ENCODE data around the gene RPS6KL1.

The RPS6KL1 gene

DNA sequence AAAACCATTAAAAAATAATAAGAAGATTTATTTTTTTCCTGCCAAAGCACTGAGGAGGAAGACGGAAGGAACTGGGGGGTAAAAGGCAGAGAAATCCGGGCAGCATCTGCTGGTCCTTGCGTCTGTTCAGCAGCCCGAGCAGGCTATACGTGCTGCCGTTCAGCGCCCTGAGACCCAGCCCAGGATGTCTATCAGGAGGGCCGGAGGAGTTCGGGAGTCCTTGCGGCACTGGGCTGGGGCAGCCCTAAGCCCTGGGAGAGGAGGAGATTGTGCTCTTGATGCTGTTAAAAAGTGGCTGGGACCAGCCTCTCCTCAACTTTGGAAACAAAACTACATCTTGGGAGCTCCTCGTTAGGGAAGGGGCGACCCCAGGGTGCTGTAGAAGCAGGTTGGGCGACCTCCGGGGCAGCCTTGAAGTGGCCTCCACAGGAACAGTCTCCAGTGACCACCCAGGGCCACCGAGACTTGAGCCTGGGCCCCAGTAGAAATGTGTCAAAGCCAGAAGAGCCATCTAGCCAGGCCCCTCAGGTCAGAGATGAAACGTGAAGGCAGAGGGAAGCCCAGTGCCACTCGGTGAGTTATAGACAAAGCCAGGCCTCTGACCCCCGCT is 18.0 kb upstream of the RPS6KL1 start:
- TF ChIP-seq EGR1 (IDR thresholded peaks at IDR 0.05) (no peak), RAD21 (IDR thresholded peaks at IDR 0.05; ENCODE audit: low read depth) (no peak), ZBTB7A (IDR thresholded peaks at IDR 0.05; ENCODE audit: low read depth) (no peak)
- TF ChIP-seq, protein P1, sequence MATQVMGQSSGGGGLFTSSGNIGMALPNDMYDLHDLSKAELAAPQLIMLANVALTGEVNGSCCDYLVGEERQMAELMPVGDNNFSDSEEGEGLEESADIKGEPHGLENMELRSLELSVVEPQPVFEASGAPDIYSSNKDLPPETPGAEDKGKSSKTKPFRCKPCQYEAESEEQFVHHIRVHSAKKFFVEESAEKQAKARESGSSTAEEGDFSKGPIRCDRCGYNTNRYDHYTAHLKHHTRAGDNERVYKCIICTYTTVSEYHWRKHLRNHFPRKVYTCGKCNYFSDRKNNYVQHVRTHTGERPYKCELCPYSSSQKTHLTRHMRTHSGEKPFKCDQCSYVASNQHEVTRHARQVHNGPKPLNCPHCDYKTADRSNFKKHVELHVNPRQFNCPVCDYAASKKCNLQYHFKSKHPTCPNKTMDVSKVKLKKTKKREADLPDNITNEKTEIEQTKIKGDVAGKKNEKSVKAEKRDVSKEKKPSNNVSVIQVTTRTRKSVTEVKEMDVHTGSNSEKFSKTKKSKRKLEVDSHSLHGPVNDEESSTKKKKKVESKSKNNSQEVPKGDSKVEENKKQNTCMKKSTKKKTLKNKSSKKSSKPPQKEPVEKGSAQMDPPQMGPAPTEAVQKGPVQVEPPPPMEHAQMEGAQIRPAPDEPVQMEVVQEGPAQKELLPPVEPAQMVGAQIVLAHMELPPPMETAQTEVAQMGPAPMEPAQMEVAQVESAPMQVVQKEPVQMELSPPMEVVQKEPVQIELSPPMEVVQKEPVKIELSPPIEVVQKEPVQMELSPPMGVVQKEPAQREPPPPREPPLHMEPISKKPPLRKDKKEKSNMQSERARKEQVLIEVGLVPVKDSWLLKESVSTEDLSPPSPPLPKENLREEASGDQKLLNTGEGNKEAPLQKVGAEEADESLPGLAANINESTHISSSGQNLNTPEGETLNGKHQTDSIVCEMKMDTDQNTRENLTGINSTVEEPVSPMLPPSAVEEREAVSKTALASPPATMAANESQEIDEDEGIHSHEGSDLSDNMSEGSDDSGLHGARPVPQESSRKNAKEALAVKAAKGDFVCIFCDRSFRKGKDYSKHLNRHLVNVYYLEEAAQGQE (IDR thresholded peaks at IDR 0.05; ENCODE audit: low read depth), result no peak

DNA sequence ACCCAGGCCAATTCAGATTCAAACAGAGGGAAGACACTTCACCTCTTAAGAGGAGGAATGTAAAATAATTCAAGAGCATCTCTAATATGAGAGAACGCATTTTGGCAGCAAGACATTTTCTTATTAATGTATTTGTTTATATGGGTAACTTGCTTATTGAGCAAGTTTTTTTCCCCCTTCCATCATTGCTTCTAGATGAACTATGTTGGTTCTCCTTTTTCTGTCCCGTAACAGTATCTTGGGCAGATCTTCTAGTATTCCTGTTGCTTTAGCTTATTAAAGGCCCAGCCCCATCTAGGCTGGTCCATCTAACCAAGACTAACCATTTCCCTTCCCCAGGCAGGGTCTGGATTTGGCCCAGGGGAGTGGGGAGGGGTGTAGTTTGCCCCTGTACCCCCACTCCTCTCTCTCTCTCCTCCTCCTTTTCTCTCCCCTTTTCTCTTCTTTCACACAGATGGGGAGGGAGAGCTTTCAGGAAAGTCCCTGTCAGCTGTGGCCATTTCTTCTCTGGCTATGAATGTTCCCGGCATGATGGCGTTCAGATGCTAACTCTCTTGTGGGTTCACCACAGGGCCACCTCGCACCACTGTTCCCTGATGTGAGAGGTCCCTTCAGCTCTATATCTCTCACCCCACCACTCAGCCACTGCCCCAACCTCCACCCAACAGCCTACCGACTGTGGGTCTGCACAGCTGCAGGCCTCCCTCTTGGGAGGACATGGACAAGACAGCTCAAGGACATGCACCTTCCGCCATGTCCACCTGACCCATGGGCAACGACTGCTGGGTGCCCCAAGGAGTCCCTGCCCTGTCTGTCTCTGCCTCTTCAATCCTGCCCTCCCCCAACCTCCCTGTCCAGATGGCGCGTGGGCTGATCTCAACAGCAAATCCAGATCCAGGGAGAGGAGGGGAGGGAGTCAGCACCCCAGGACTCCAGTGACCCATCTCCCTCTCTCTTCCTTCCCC is 15.8 kb upstream of the RPS6KL1 start:
- TF ChIP-seq YY1 (IDR thresholded peaks at IDR 0.05; ENCODE audit: low read depth), result no peak
- TF ChIP-seq TCF12 (IDR thresholded peaks at IDR 0.05; ENCODE audit: low read depth), result no peak
- no peak for TF ChIP-seq FOXM1 (IDR thresholded peaks at IDR 0.05; ENCODE audit: borderline replicate concordance, low read depth)
- no peak for TF ChIP-seq TEAD4 (IDR thresholded peaks at IDR 0.05)
- no peak for TF ChIP-seq TAF1 (IDR thresholded peaks at IDR 0.05; ENCODE audit: low read depth)
- TF ChIP-seq, protein P1 (IDR thresholded peaks at IDR 0.05; ENCODE audit: low read depth), result no peak
- TF ChIP-seq RAD21 (IDR thresholded peaks at IDR 0.05; ENCODE audit: low read depth), result no peak
- no peak for TF ChIP-seq EGR1 (IDR thresholded peaks at IDR 0.05)
- no peak for TF ChIP-seq CEBPB (IDR thresholded peaks at IDR 0.05)
- TF ChIP-seq, protein P2, sequence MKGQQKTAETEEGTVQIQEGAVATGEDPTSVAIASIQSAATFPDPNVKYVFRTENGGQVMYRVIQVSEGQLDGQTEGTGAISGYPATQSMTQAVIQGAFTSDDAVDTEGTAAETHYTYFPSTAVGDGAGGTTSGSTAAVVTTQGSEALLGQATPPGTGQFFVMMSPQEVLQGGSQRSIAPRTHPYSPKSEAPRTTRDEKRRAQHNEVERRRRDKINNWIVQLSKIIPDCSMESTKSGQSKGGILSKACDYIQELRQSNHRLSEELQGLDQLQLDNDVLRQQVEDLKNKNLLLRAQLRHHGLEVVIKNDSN (IDR thresholded peaks at IDR 0.05), result no peak
- TF ChIP-seq, protein P3, sequence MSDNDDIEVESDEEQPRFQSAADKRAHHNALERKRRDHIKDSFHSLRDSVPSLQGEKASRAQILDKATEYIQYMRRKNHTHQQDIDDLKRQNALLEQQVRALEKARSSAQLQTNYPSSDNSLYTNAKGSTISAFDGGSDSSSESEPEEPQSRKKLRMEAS (IDR thresholded peaks at IDR 0.05), result no peak
- TF ChIP-seq EP300 (IDR thresholded peaks at IDR 0.05; ENCODE audit: borderline replicate concordance), result no peak
- TF ChIP-seq CREB1 (IDR thresholded peaks at IDR 0.05; ENCODE audit: low read depth), result no peak
- TF ChIP-seq NFIC (IDR thresholded peaks at IDR 0.05), result no peak
- TF ChIP-seq ZBTB7A (IDR thresholded peaks at IDR 0.05; ENCODE audit: low read depth), result no peak

DNA sequence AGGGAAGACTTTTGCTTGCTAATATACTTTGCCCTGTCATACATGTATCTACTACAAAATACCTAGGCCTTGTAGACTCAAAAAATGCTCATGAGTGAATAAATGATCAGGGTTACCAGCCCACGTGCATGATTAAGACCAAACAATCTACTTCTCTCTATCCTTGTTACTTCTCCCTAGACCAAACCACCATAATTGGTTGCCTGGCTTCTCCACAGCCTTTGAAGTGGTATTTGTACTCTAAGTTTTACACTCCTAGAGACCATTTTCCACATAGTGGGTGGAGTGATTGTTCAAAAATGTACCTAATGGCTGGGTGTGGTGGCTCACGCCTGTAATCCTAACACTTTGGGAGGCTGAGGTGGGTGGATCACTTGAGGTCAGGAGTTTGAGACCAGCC is 14.1 kb upstream of the RPS6KL1 start:
- TF ChIP-seq, protein P1 (IDR thresholded peaks at IDR 0.05; ENCODE audit: low read depth), result no peak
- TF ChIP-seq TEAD4 (IDR thresholded peaks at IDR 0.05) (no peak), ZBTB7A (IDR thresholded peaks at IDR 0.05; ENCODE audit: low read depth) (no peak), CEBPB (IDR thresholded peaks at IDR 0.05) (no peak), TCF12 (IDR thresholded peaks at IDR 0.05; ENCODE audit: low read depth) (no peak), CREB1 (IDR thresholded peaks at IDR 0.05; ENCODE audit: low read depth) (no peak), YY1 (IDR thresholded peaks at IDR 0.05; ENCODE audit: low read depth) (no peak), TAF1 (IDR thresholded peaks at IDR 0.05; ENCODE audit: low read depth) (no peak), RAD21 (IDR thresholded peaks at IDR 0.05; ENCODE audit: low read depth) (no peak), EGR1 (IDR thresholded peaks at IDR 0.05) (no peak), EP300 (IDR thresholded peaks at IDR 0.05; ENCODE audit: borderline replicate concordance) (no peak), FOXM1 (IDR thresholded peaks at IDR 0.05; ENCODE audit: borderline replicate concordance, low read depth) (no peak), NFIC (IDR thresholded peaks at IDR 0.05) (no peak)
- TF ChIP-seq, protein P3 (IDR thresholded peaks at IDR 0.05), result no peak
- TF ChIP-seq, protein P2 (IDR thresholded peaks at IDR 0.05), result no peak

DNA sequence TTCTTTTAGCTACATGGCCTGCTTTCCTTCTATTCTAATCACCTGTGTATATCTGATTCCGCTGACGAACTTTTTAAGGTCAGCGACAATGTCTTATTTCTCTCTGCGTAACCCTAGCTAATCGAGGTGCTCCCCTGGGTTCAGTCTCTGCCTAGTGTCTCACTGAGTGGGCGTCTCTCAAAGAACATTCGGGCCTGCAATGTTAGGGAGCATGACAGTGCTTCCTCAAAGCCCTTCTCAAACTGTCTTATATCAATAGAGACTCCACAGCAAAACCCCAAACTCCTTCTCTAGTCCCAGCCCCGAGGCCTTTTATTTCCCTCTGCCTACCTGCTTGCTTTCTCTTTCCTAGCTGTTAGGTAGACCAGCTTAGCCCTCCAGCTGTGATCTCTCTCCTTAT is 13.7 kb upstream of the RPS6KL1 start:
- TF ChIP-seq CREB1 (IDR thresholded peaks at IDR 0.05; ENCODE audit: low read depth) (no peak), TCF12 (IDR thresholded peaks at IDR 0.05; ENCODE audit: low read depth) (no peak), CEBPB (IDR thresholded peaks at IDR 0.05) (no peak), TAF1 (IDR thresholded peaks at IDR 0.05; ENCODE audit: low read depth) (no peak), TEAD4 (IDR thresholded peaks at IDR 0.05) (no peak)
- TF ChIP-seq, protein P2 (IDR thresholded peaks at IDR 0.05), result no peak

Measured in Ishikawa (cell line).